NT2/D1 (cell line): ENCODE data around the gene ALPI.

ENCODE experiments used
- SUZ12 ChIP-seq: IDR thresholded peaks from 2 replicates; pipeline ENCODE4 v1.6.1; 2011; ENCODE audit not compliant: insufficient read length, insufficient read depth; ENCODE audit errors: extremely low read depth
- YY1 ChIP-seq: IDR thresholded peaks from 2 replicates; pipeline ENCODE4 v1.6.1; 2011; ENCODE audit not compliant: insufficient read length, insufficient read depth
- ZNF274 ChIP-seq: IDR thresholded peaks from 2 replicates; pipeline ENCODE4 v1.6.1; 2011; ENCODE audit warnings: mild to moderate bottlenecking, low read depth, low read length

DNA sequence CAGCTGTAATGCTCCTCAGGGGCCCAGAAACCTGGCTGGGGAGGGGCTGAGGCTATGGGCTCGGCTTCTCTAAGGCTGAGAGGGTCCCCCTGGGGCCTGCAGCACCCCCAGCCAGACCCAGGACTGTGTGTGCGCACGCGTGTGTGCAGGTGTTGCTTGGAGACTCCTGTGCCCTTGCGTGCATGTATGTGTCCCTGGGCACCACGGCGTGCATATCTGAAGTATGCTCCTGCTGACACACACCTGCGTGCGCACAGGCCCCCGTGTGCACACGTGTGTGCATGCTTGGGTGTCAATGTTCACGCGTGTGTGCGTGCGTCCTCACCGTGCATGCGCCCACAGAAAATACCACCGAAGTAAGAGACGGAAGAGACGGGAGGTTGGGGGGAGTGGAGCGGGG lies 46.6 kb downstream of the ALPI start:
- TF ChIP-seq YY1 (no peak), SUZ12 (no peak), ZNF274 (no peak)
